Dendritic cell treated with granulocyte-macrophage colony-stimulating factor and Interleukin-4, amounts not matched to agents 40 ng/mL and 50 ng/mL, for 4 days (primary cell): ENCODE measurements around the gene TSTD1.
"Not testable (repeated sequence)": the region's sequence is repeated elsewhere in the genome, so short reads cannot be mapped to it uniquely, and the experiment has no call there.

Experiments
- H3K27ac Mint-ChIP-seq: one replicate; pipeline ENCODE4 v1.8.0; 2022; ENCODE audit warnings: mild to moderate bottlenecking, mixed read lengths
- H3K27me3 Mint-ChIP-seq: one replicate; pipeline ENCODE4 v1.8.0; 2022; ENCODE audit warnings: mild to moderate bottlenecking, mixed read lengths
- H3K36me3 Mint-ChIP-seq: one replicate; pipeline ENCODE4 v1.8.0; 2022; ENCODE audit warnings: low read depth, mixed read lengths
- H3K4me1 Mint-ChIP-seq: one replicate; pipeline ENCODE4 v1.8.0; 2022; ENCODE audit warnings: low read depth, mixed read lengths
- H3K4me3 Mint-ChIP-seq: one replicate; pipeline ENCODE4 v1.8.0; 2022; ENCODE audit warnings: mild to moderate bottlenecking, moderate library complexity, mixed read lengths
- H3K9me3 Mint-ChIP-seq: one replicate; pipeline ENCODE4 v1.8.0; 2022; ENCODE audit warnings: mixed read lengths
- intact Hi-C: fragments of 100-400 bp; cut with micrococcal nuclease; formaldehyde crosslinking; loops from one replicate; pipeline ENCODE4 v1.15.0; 2022

TSTD1 gene

GRCh38 chr1:160997323-160998038, 41.3 kb downstream of the TSTD1 start:
- Mint-ChIP-seq H3K4me1 (peaks cover 10% of the 10 kb centered on the region), H3K36me3 (peaks cover 41% of the 10 kb centered on the region), H3K4me3 (no peak overlapping the region), H3K9me3 (no peaks in the 10 kb centered on the region), H3K27me3 (peaks cover 1% of the 10 kb centered on the region), H3K27ac (peak overlapping the region; percentile 50)
- intact Hi-C loops: loop anchor here (1.0 to 2.0 kb wide), 2 partner anchors 47 to 142 kb away; partner anchors contain the start of gene USF1

GRCh38 chr1:160996178-160996577, 42.6 kb downstream of the TSTD1 start:
- Mint-ChIP-seq H3K27ac (no peak overlapping the region), H3K36me3 (peaks cover 38% of the 10 kb centered on the region), H3K4me3 (no peak overlapping the region), H3K4me1 (peaks cover 10% of the 10 kb centered on the region), H3K9me3 (no peaks in the 10 kb centered on the region), H3K27me3 (peaks cover 1% of the 10 kb centered on the region)
- intact Hi-C loops: loop anchor here (2.0 kb wide), 1 partner anchor 49 kb away; the partner anchor contains the start of gene USF1

- H3K4me1 Mint-ChIP-seq: peaks cover 19% of the 10 kb centered on the region
- peaks cover 1% of the 10 kb centered on the region for H3K27me3 Mint-ChIP-seq
- peaks cover 13% of the 10 kb centered on the region for H3K36me3 Mint-ChIP-seq
- no peak overlapping the region for H3K27ac Mint-ChIP-seq
- no peaks in the 10 kb centered on the region for H3K9me3 Mint-ChIP-seq
- intact Hi-C loops: no loop called here
- no peak overlapping the region for H3K4me3 Mint-ChIP-seq
Observed at GRCh38 chr1:160993544-160994193, 45.1 kb downstream of the TSTD1 start.

- H3K9me3 Mint-ChIP-seq, H3K4me3 Mint-ChIP-seq, H3K4me1 Mint-ChIP-seq, H3K27ac Mint-ChIP-seq, intact Hi-C loops, H3K36me3 Mint-ChIP-seq, H3K27me3 Mint-ChIP-seq: not testable (repeated sequence)
Observed at GRCh38 chr1:160992036-160992435, 46.7 kb downstream of the TSTD1 start.
